ENCODE data around the gene ZDHHC11. TPM values are rescaled to one million over a fixed set of nuclear protein-coding genes. Genes with fewer than 3 reads are reported as not detected.
"Not testable (repeated sequence)": the region's sequence is repeated elsewhere in the genome, so short reads cannot be mapped to it uniquely, and the experiment has no call there.

ZDHHC11 gene
- total RNA-seq, 5 donors from 2014 or later (not counting 1 experiment from before 2014, with no cell fraction given) = 6.5 to 38.0 (median 11.6) TPM

DNA sequence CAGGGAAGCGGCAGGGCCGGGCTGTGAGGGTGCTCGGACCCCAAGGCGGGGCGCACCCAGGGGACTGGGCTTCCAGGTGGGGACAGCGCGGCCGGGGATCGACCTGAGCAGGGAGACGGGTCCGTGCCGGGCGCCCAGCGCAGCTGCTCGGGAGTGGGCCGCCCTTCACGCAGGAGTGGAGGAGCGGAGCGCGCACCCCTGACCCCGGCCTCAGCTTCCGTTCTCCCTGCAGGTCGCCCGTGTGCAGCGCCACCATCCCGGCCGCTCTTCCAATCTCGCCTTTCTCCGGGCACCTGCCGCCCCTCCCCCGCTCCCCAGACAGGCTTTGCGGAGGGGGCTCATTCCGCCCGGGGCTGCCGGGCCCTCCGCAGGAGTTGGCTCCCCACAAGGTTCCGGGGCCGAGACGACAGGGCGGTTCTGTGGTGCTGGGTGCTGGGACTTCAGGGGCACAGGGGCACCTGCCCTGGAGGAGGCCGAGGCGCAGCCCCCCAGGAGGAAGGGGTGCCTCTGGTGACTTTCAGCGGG lies 65.5 kb downstream of the ZDHHC11 start:
- 1% methylated on average over 18 of the region's 43 CpGs for WGBS (ENCODE audit: insufficient coverage)
- peak overlapping the region; percentile 32 for H3K4me3 ChIP-seq (ENCODE audit: control insufficient read depth in 1 of 2, extremely low read depth in 1 of 2, low read length in 1 of 2)
- H3K27ac ChIP-seq (ENCODE audit: low read length); H3K27ac Mint-ChIP-seq; H3K9me3 Mint-ChIP-seq; H3K9me3 ChIP-seq; H3K4me1 Mint-ChIP-seq; POLR2A ChIA-PET; H3K36me3 Mint-ChIP-seq; CTCF ChIA-PET; H3K36me3 ChIP-seq (ENCODE audit: control insufficient read depth in 2 of 2, extremely low read depth in 1 of 2, insufficient read depth in 1 of 2, low read length in 1 of 2): not testable (repeated sequence)
- H3K4me1 ChIP-seq (ENCODE audit: control insufficient read depth in 1 of 2, extremely low read depth in 1 of 2, insufficient read depth in 2 of 2, low read length in 2 of 2) = peaks cover 2 to 18% of the 10 kb centered on the region in 2 experiments
- H3K27me3 Mint-ChIP-seq = peaks cover 8 to 13% of the 10 kb centered on the region in 2 donors
- peak in 2 of 35 experiments; percentile 17 to 33 for DNase-seq
- peak overlapping the region; percentile 70 to 78 (median 74) for H3K4me3 Mint-ChIP-seq
- ATAC-seq (replicated peaks in 1 of 4) = peak; percentile 30 to 53 (median 46)
- peaks cover 2 to 18% of the 10 kb centered on the region in 2 experiments for H3K27me3 ChIP-seq (replicated peaks in 1 of 2; ENCODE audit: control insufficient read depth in 2 of 2, extremely low read depth in 1 of 2, insufficient read depth in 2 of 2, low read length in 1 of 2)

DNA sequence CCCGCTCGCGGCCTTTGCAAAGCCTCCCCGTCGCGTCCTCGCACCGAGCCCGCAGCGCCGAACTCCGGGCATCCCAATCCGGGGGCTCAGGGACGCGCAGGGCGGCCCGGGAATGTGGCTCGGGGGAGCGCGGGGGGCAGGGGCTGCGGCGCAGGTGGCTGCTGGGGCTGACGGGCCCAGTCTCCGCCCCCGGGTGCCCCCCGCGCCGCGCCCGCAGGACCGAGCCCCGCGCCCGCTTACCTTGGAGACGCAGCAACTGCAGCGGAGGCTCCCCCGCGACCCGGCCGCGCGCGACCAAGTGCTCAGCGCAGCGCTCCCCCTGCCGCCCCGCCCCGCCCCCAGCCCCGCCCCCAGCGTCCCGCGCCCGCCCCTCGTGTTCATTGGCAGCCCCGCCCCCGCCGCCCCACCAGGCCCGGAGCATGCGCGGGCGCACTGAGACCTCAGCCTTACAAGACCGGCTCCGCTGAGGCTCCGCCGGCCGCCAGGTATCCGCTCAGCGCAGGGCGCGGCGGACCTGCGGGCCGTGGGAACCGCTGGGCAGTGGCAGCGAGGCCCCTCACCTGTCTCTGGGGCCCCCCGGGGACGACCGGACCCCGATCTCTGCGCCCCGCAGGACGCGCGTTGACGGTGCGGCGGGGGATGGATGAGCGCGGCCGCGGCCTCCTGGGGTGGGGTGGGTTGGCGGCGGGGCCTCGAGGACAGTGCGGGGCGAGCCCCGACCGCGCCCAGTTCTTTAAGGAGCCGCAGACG lies 66.2 kb downstream of the ZDHHC11 start, which contains the start of gene ZDHHC11B:
Gene ZDHHC11B, minus strand, starts transcription at position 302 of the 750 bp plus-strand sequence. CDS start 17,810 bp downstream, outside the sequence.
- H3K27ac Mint-ChIP-seq; H3K27ac ChIP-seq (ENCODE audit: low read length); H3K36me3 ChIP-seq (ENCODE audit: control insufficient read depth in 2 of 2, extremely low read depth in 1 of 2, insufficient read depth in 1 of 2, low read length in 1 of 2); H3K9me3 ChIP-seq; POLR2A ChIA-PET; CTCF ChIA-PET; H3K4me1 Mint-ChIP-seq; H3K9me3 Mint-ChIP-seq; H3K36me3 Mint-ChIP-seq: not testable (repeated sequence)
- H3K27me3 ChIP-seq (replicated peaks in 1 of 2; ENCODE audit: control insufficient read depth in 2 of 2, extremely low read depth in 1 of 2, insufficient read depth in 2 of 2, low read length in 1 of 2) = peaks cover 2 to 18% of the 10 kb centered on the region in 2 experiments
- Mint-ChIP-seq H3K4me3 (peak within 1 kb of the TSS; percentile 74 to 78 (median 76)), H3K27me3 (peaks cover 4 to 13% of the 10 kb centered on the region in 2 donors)
- peak; percentile 80 to 86 (median 82) for ATAC-seq (replicated peaks in 1 of 4)
- peak; percentile 67 to 93 (median 78) for DNase-seq
- WGBS (ENCODE audit: insufficient coverage) = under 1% methylated on average over 89 of the region's 101 CpGs
- peak within 1 kb of the TSS; percentile 54 to 59 for H3K4me3 ChIP-seq (ENCODE audit: control insufficient read depth in 1 of 2, extremely low read depth in 1 of 2, low read length in 1 of 2)
- H3K4me1 ChIP-seq (ENCODE audit: control insufficient read depth in 1 of 2, extremely low read depth in 1 of 2, insufficient read depth in 2 of 2, low read length in 2 of 2) = peaks cover 2 to 18% of the 10 kb centered on the region in 2 experiments

DNA sequence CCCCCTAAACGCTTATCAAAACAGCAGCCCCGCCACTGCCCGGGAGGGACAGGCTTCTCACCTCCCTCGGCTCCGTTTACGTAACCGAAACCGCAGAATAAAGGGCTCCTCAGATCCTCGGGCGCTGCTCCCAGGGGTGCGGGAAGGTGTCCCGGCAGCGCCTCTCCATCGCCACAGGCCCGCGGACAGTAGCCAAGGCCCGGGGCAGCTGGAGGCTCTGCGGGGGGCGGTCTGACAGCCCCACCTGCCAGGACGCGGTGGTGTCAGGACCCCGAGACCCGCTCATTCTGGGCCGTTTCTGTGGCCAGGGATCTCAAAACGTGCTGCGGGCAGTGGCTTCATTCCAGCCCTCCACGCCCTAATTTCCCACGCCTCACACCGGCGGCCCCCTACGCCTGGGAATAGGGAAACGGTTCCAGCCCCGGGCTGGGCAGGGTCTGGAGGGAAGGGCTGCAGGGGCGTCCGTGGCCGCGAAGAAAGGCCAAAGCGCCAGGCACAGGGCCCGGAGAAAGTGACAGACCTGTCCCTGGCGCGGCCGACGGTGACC lies 66.8 kb downstream of the ZDHHC11 start:
- H3K9me3 Mint-ChIP-seq; CTCF ChIA-PET; H3K27ac Mint-ChIP-seq; H3K27ac ChIP-seq (ENCODE audit: low read length); H3K9me3 ChIP-seq; POLR2A ChIA-PET; H3K36me3 Mint-ChIP-seq; H3K36me3 ChIP-seq (ENCODE audit: control insufficient read depth in 2 of 2, extremely low read depth in 1 of 2, insufficient read depth in 1 of 2, low read length in 1 of 2); H3K4me1 Mint-ChIP-seq: not testable (repeated sequence)
- Mint-ChIP-seq H3K27me3 (peaks cover 4 to 12% of the 10 kb centered on the region in 2 donors), H3K4me3 (peak overlapping the region; percentile 60 to 78 (median 71))
- DNase-seq (peak in 12 of 35 experiments; percentile 11 to 55 (median 29)), ATAC-seq (replicated peaks in 1 of 4) (peak; percentile 3 to 47 (median 21))
- Histone ChIP-seq H3K4me1 (ENCODE audit: control insufficient read depth in 1 of 2, extremely low read depth in 1 of 2, insufficient read depth in 2 of 2, low read length in 2 of 2) (peaks cover 2 to 18% of the 10 kb centered on the region in 2 experiments), H3K4me3 (ENCODE audit: control insufficient read depth in 1 of 2, extremely low read depth in 1 of 2, low read length in 1 of 2) (peak overlapping the region; percentile 54 to 59), H3K27me3 (replicated peaks in 1 of 2; ENCODE audit: control insufficient read depth in 2 of 2, extremely low read depth in 1 of 2, insufficient read depth in 2 of 2, low read length in 1 of 2) (peaks cover 2 to 18% of the 10 kb centered on the region in 2 experiments)
- WGBS (ENCODE audit: insufficient coverage) = under 1% methylated on average over 22 of the region's 43 CpGs

DNA sequence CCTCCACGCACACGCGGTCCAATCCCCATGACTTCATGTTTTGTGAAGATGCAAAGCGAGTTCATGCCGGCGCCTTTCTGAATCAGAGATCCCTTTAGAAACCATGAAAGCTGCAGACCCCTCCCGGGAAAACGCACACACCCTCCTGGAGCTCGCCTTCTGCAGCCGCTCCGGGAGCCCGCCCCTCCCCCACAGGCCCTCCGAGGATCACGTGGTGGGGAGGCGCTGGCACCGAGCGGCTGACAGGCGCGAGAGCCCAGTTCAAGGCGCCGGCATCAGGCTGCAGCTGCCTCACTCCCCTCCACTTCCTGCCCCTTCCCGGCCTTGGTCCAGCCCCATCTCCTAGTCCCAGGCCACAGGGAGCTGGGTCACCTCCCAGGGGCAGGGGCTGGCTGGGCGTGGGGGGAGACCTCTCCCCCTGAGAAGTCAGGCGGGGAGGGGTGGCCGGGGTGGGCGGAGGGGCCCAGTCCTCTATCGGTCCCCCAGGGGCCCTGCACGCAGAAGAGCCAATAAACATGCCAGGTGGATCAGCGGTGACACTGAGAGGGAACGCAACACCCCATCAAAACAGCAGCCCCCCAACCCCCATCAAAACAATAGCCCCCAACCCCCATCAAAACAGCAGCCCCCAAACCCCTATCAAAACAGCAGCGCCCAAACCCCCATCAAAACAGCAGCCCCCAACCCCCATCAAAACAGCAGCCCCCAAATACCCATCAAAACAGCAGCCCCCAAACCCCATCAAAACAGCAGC lies 67.6 kb downstream of the ZDHHC11 start:
- H3K27ac ChIP-seq (ENCODE audit: low read length); H3K36me3 Mint-ChIP-seq; H3K36me3 ChIP-seq (ENCODE audit: control insufficient read depth in 2 of 2, extremely low read depth in 1 of 2, insufficient read depth in 1 of 2, low read length in 1 of 2); CTCF ChIA-PET; POLR2A ChIA-PET; H3K27me3 Mint-ChIP-seq; H3K9me3 Mint-ChIP-seq; H3K9me3 ChIP-seq; H3K27ac Mint-ChIP-seq; H3K4me1 Mint-ChIP-seq: not testable (repeated sequence)
- H3K4me3 Mint-ChIP-seq = peak overlapping the region in 2 of 3 donors; percentile 71 to 78
- peak overlapping the region in 1 of 2 donors; percentile 59 for H3K4me3 ChIP-seq (ENCODE audit: control insufficient read depth in 1 of 2, extremely low read depth in 1 of 2, low read length in 1 of 2)
- peak in 3 of 4 experiments; percentile 6 to 34 (median 13) for ATAC-seq (replicated peaks in 1 of 4)
- WGBS (ENCODE audit: insufficient coverage) = 0% methylated on average over 1 of the region's 31 CpGs
- peaks cover 2 to 14% of the 10 kb centered on the region in 2 experiments for H3K27me3 ChIP-seq (replicated peaks in 1 of 2; ENCODE audit: control insufficient read depth in 2 of 2, extremely low read depth in 1 of 2, insufficient read depth in 2 of 2, low read length in 1 of 2)
- H3K4me1 ChIP-seq (ENCODE audit: control insufficient read depth in 1 of 2, extremely low read depth in 1 of 2, insufficient read depth in 2 of 2, low read length in 2 of 2) = peaks cover 2 to 18% of the 10 kb centered on the region in 2 experiments
- peak in 4 of 35 experiments; percentile 22 to 37 (median 25) for DNase-seq

DNA sequence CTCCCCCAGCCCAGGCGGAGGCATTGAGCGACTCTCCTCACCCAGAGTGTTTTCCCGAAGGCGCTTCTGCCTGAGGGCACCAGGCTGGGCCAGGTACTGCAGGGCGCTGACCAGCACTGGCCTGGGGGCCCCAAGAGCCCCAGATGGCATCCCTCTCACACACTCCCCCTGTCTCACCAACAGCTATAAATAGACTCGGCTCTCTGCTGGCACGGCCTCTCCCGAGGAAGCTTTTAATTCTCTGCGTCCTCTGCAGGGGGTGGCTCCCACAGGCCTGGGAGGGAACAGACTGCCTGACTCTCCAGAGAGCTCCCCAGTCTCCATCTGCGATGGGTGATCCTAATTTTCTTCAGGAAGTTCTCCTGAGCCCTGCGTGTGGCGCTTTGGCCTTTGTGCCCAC lies 68.4 kb downstream of the ZDHHC11 start:
- no CpG with 5 or more reads among the region's 12 CpGs for WGBS (ENCODE audit: insufficient coverage)
- H3K9me3 Mint-ChIP-seq; H3K27ac ChIP-seq (ENCODE audit: low read length); ATAC-seq (replicated peaks in 1 of 4); H3K4me1 Mint-ChIP-seq; H3K27ac Mint-ChIP-seq; POLR2A ChIA-PET; H3K4me3 Mint-ChIP-seq; H3K36me3 ChIP-seq (ENCODE audit: control insufficient read depth in 2 of 2, extremely low read depth in 1 of 2, insufficient read depth in 1 of 2, low read length in 1 of 2); H3K9me3 ChIP-seq; H3K27me3 Mint-ChIP-seq; DNase-seq; H3K4me3 ChIP-seq (ENCODE audit: control insufficient read depth in 1 of 2, extremely low read depth in 1 of 2, low read length in 1 of 2); H3K36me3 Mint-ChIP-seq; CTCF ChIA-PET: not testable (repeated sequence)
- peaks cover 2 to 18% of the 10 kb centered on the region in 2 experiments for H3K4me1 ChIP-seq (ENCODE audit: control insufficient read depth in 1 of 2, extremely low read depth in 1 of 2, insufficient read depth in 2 of 2, low read length in 2 of 2)
- peaks cover 0 to 11% of the 10 kb centered on the region in 2 experiments for H3K27me3 ChIP-seq (replicated peaks in 1 of 2; ENCODE audit: control insufficient read depth in 2 of 2, extremely low read depth in 1 of 2, insufficient read depth in 2 of 2, low read length in 1 of 2)

DNA sequence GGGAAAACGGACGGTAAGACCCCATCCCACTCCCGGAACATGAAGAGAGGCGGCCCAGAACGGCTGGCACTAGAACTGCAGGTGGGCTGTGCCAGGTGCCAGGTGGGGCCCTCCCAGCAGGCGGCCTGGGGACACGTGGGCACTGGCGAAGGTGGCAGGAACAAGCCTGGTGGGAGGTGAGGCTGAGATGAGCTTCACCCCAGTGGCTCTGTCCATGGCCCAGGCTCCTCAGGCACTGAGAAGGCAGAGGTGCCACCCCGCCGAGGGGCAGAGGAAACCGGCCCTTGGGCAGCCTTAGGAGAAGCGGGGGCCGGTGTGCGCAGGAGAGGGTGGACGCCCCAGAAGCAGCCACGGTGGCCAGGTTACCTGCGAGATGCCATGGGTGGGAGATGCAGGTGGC lies 70.2 kb downstream of the ZDHHC11 start:
- H3K27me3 Mint-ChIP-seq; POLR2A ChIA-PET; H3K4me1 Mint-ChIP-seq; H3K4me3 ChIP-seq (ENCODE audit: control insufficient read depth in 1 of 2, extremely low read depth in 1 of 2, low read length in 1 of 2); H3K4me3 Mint-ChIP-seq; DNase-seq; H3K9me3 ChIP-seq; H3K36me3 Mint-ChIP-seq; CTCF ChIA-PET; H3K9me3 Mint-ChIP-seq; ATAC-seq (replicated peaks in 1 of 4); H3K27ac Mint-ChIP-seq; H3K27ac ChIP-seq (ENCODE audit: low read length); H3K36me3 ChIP-seq (ENCODE audit: control insufficient read depth in 2 of 2, extremely low read depth in 1 of 2, insufficient read depth in 1 of 2, low read length in 1 of 2); H3K27me3 ChIP-seq (replicated peaks in 1 of 2; ENCODE audit: control insufficient read depth in 2 of 2, extremely low read depth in 1 of 2, insufficient read depth in 2 of 2, low read length in 1 of 2): not testable (repeated sequence)
- peaks cover 2 to 17% of the 10 kb centered on the region in 2 experiments for H3K4me1 ChIP-seq (ENCODE audit: control insufficient read depth in 1 of 2, extremely low read depth in 1 of 2, insufficient read depth in 2 of 2, low read length in 2 of 2)
- WGBS (ENCODE audit: insufficient coverage) = 89% methylated on average over 9 of the region's 17 CpGs
